HCT116 (cell line): ENCODE results near the gene CHRDL1. TPM values are rescaled to one million over a fixed set of nuclear protein-coding genes. Genes with fewer than 3 reads are reported as not detected.

ENCODE experiments used
- ATAC-seq: fragments of 200-7000 bp; cut with Tn5 transposase; 2 replicates; pipeline ENCODE4 v1.9.1; 2020; ENCODE audit warnings: mild to moderate bottlenecking, moderate library complexity
- BruUV-seq: library from RNA; stranded (reverse); fragments of 400-500 nt; replicated peaks from 2 replicates; lab custom pipeline; 2021; lab: Mats Ljungman, UMichigan
- CTCF ChIA-PET: fragments of 300-600 bp; sonication (Branson Sonifier 250); formaldehyde crosslinking; loops from one replicate; lab custom pipeline; 2021; ENCODE audit warnings: antibody characterized with exemption; lab: Charles Lee
- POLR2A ChIA-PET: fragments of 300-600, 350-600 bp; sonication (Branson Sonifier 250); formaldehyde crosslinking; loops from one replicate; lab custom pipeline; 2021; ENCODE audit warnings: antibody characterized with exemption; lab: Charles Lee
- RAD21 ChIA-PET, 2 experiments: fragments of 300-600 bp; sonication (Branson Sonifier 250); formaldehyde crosslinking; loops; one replicate each; lab custom pipeline; 2023; ENCODE audit warnings: low total read pairs in 2 of 2; ENCODE audit not compliant: uncharacterized antibody in 2 of 2, unreplicated experiment in 2 of 2, low non-redundant PET in 1 of 2; lab: Charles Lee
- DNase-seq: peaks from one replicate; pipeline ENCODE4 v3.0.0-alpha.2; 2010; ENCODE audit warnings: low read depth, low spot score
- H2AFZ ChIP-seq: fragments of 200-600 bp; shearing (Covaris generic), sonication (generic); 2 replicates; pipeline ENCODE4 v1.6.1; 2017; ENCODE audit warnings: low read depth, mixed run types, mixed read lengths, antibody characterized with exemption, low read length; ENCODE audit not compliant: poor library complexity, severe bottlenecking
- H3K27ac ChIP-seq: 2 replicates; pipeline ENCODE4 v1.5.1; 2012; ENCODE audit warnings: low read depth, low read length
- H3K27me3 ChIP-seq: fragments of 200-600 bp; sonication (generic); 2 replicates; pipeline ENCODE4 v1.6.1; 2016; ENCODE audit warnings: mixed run types, low read length, mixed read lengths; ENCODE audit not compliant: insufficient read depth
- H3K36me3 ChIP-seq, 2 experiments: fragments of 200-500 bp in 1 of 2; fragments of 200-600 bp in 1 of 2; sonication (Bioruptor generic) in 1 of 2; sonication (generic) in 1 of 2; 2 replicates each; pipeline versions ENCODE4 v1.5.1 to v1.6.1; 2014 to 2016; ENCODE audit warnings: low read length in 2 of 2, inconsistent platforms in 1 of 2, mixed read lengths in 1 of 2, mixed run types in 1 of 2; ENCODE audit not compliant: insufficient read depth in 2 of 2, control insufficient read depth in 1 of 2
- H3K4me1 ChIP-seq, 2 experiments: fragments of 200-600 bp in 1 of 2; sonication (generic) in 1 of 2; 2 replicates each; pipeline versions ENCODE4 v1.5.1 to v1.6.1; 2012 to 2017; ENCODE audit warnings: low read length in 2 of 2, inconsistent platforms in 1 of 2, mild to moderate bottlenecking in 1 of 2, mixed read lengths in 1 of 2, mixed run types in 1 of 2, moderate library complexity in 1 of 2; ENCODE audit not compliant: insufficient read depth in 2 of 2, control insufficient read depth in 1 of 2
- H3K4me2 ChIP-seq: fragments of 200-600 bp; sonication (generic); 2 replicates; pipeline ENCODE4 v1.6.1; 2017; ENCODE audit warnings: mixed run types, low read length, mixed read lengths
- H3K4me3 ChIP-seq, 2 experiments: fragments of 200-600 bp in 1 of 2; sonication (generic) in 1 of 2; replicated peaks in 1 of 2; 2 replicates each; pipeline ENCODE4 v1.5.1; 2011 to 2016; ENCODE audit warnings: low read length in 2 of 2, control low read depth in 1 of 2, low read depth in 1 of 2, mild to moderate bottlenecking in 1 of 2, mixed read lengths in 1 of 2, mixed run types in 1 of 2
- H3K79me2 ChIP-seq: fragments of 200-600 bp; sonication (generic); 2 replicates; pipeline ENCODE4 v1.6.1; 2017; ENCODE audit warnings: mild to moderate bottlenecking, mixed run types, low read length, moderate library complexity, mixed read lengths; ENCODE audit not compliant: insufficient read depth
- H3K9ac ChIP-seq: fragments of 200-600 bp; sonication (generic); 2 replicates; pipeline ENCODE4 v1.6.1; 2016; ENCODE audit warnings: low read length, mixed read lengths
- H3K9me2 ChIP-seq: fragments of 200-600 bp; sonication (generic), shearing (Covaris generic); 2 replicates; pipeline ENCODE4 v1.6.1; 2017; ENCODE audit warnings: mixed run types, mild to moderate bottlenecking, moderate library complexity; ENCODE audit not compliant: insufficient read depth
- H3K9me3 ChIP-seq, 2 experiments: fragments of 200-500 bp in 1 of 2; fragments of 200-600 bp in 1 of 2; sonication (Bioruptor generic) in 1 of 2; sonication (generic) in 1 of 2; 2 replicates each; pipeline ENCODE4 v1.6.1; 2014 to 2017; ENCODE audit warnings: low read length in 2 of 2, mixed read lengths in 2 of 2, inconsistent platforms in 1 of 2, low read depth in 1 of 2, mild to moderate bottlenecking in 1 of 2, mixed run types in 1 of 2, moderate library complexity in 1 of 2; ENCODE audit not compliant: control insufficient read depth in 1 of 2, insufficient read depth in 1 of 2
- H4K20me1 ChIP-seq: fragments of 200-600 bp; sonication (generic), shearing (Covaris generic); 2 replicates; pipeline ENCODE4 v1.6.1; 2017; ENCODE audit warnings: mixed run types, mild to moderate bottlenecking, moderate library complexity; ENCODE audit not compliant: insufficient read depth
- CBX3 ChIP-seq: IDR thresholded peaks from 2 replicates; pipeline ENCODE4 v1.6.1; 2012; ENCODE audit warnings: low read depth
- EGR1 ChIP-seq: IDR thresholded peaks from 2 replicates; pipeline ENCODE4 v1.6.1; 2012; ENCODE audit warnings: low read depth
- FOSL1 ChIP-seq: IDR thresholded peaks from 2 replicates; pipeline ENCODE4 v1.6.1; 2012; ENCODE audit warnings: low read depth
- JUND ChIP-seq: IDR thresholded peaks from 2 replicates; pipeline ENCODE4 v1.6.1; 2012
- POLR2A ChIP-seq: IDR thresholded peaks from 2 replicates; pipeline ENCODE4 v1.7.0; 2011; ENCODE audit warnings: borderline replicate concordance; ENCODE audit not compliant: insufficient read depth, insufficient read length; ENCODE audit errors: extremely low read depth
- POLR2AphosphoS5 ChIP-seq: IDR thresholded peaks from 2 replicates; pipeline ENCODE4 v1.6.1; 2011; ENCODE audit warnings: mild to moderate bottlenecking, low read depth, low read length, moderate library complexity
- SIN3A ChIP-seq: IDR thresholded peaks from 2 replicates; pipeline ENCODE4 v1.6.1; 2012; ENCODE audit warnings: low read depth
- SP1 ChIP-seq: IDR thresholded peaks from 2 replicates; pipeline ENCODE4 v1.6.1; 2012; ENCODE audit warnings: low read depth
- intact Hi-C: fragments of 100-400 bp; cut with micrococcal nuclease; formaldehyde crosslinking; loops from 2 replicates; pipeline ENCODE4 v1.10.0; 2022
- total RNA-seq: library from RNA; stranded (reverse); gene quantifications from one replicate; pipeline ENCODE4 v1.2.1, GENCODE V29; 2021; ENCODE audit not compliant: unreplicated experiment
- TF ChIP-seq, protein P1 (sequence below): IDR thresholded peaks from 2 replicates; pipeline ENCODE4 v1.6.1; 2012
- TF ChIP-seq, protein P2 (sequence below): IDR thresholded peaks from 2 replicates; pipeline ENCODE4 v1.6.1; 2012
- TF ChIP-seq, protein P3 (sequence below): IDR thresholded peaks from 2 replicates; pipeline ENCODE4 v1.6.1; 2011; ENCODE audit warnings: mild to moderate bottlenecking, low read length, moderate library complexity; ENCODE audit not compliant: insufficient replicate concordance; ENCODE audit errors: extremely low read depth

Gene CHRDL1
- total RNA-seq, 1 experiment from 2014 or later = 0.05 TPM

DNA sequence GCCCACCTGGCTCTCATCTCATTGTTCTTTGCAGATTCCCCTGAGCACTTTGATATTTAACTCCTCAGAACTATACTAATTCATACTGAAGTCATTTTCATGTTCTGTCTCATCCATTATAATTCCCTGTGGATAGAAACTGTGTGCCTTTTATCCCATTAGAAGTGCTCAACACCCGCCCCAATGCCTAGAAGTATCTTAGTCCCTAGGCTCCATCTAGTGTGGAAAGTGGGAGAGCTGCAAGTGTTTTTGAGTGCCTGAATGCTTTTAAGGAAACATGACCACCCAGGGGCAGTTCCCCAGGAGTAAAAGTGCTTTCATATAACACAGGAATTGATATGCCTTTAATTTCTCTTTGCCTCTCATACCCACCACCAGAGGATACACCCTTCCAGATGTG, 117.0 kb downstream of the CHRDL1 start (continued):
- TF ChIP-seq, protein P1, sequence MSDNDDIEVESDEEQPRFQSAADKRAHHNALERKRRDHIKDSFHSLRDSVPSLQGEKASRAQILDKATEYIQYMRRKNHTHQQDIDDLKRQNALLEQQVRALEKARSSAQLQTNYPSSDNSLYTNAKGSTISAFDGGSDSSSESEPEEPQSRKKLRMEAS = no peak
- TF ChIP-seq SP1 = no peak
- no peak for TF ChIP-seq SIN3A

DNA sequence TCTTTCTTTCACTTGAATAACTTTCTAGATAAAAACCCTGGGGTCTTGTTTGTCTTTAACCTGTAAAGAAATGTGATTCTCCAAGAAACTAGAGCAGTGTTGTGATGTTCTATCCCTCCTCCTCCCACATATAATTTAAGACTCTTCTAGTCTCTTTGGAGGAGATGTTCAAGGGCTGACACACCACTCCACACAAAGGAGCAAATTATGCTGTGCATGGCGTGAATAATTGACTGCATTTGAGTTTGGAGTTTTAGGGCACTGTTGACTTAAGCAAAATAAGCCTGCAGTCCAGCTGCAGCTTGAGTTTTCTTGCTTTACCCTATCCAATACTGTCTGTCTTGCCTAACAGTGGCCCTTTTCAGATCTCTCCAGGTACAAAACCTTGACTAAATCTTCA, 119.7 kb downstream of the CHRDL1 start:
- POLR2A ChIA-PET = no interaction called here
- CTCF ChIA-PET = no interaction called here

DNA sequence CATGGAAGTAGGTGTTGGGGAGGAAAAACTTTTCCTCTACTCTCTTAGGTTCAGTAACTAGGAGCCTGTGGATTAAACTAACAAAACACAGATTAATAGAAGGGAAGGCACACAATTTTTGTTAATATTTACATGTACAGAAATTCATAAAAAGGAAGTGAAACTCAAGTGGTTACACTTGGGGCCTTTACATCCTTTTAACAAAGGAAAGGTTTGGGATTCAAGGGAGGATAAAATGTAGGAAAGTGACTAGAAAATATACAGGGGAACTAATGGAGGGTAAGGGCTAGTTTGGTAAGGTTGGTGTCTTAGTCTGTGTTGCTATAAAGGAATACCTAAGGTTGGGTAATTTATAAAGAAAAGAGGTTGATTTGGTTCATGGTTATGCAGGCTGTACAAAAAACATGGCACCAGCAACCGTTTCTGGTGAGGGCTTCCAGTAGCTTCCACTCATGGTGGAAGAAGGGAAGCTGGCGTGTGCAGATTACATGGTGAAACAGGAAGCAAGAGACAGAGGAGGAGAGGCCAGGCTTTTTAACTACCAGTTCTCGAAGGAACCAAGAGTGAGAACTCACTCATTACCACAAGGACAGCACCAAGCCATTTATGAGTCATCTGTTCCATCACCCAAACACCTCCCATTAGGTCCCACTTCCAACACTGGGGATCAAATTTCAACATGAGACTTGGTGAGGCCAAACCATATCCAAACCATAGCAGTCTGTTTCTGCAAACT, 124.4 kb downstream of the CHRDL1 start:
- no peaks in the 10 kb centered on the region for H3K36me3 ChIP-seq
- RAD21 ChIA-PET = no interaction called here
- intact Hi-C loops = no loop called here
- no peaks in the 10 kb centered on the region for H3K9me2 ChIP-seq
- no peaks in the 10 kb centered on the region for H3K9me3 ChIP-seq
- H2AFZ ChIP-seq = no peak overlapping the region
- no TSS peak for BruUV-seq
- H3K79me2 ChIP-seq = no peaks in the 10 kb centered on the region
- H3K4me2 ChIP-seq = no peak overlapping the region
- no peaks in the 10 kb centered on the region for H4K20me1 ChIP-seq
- no peak overlapping the region for H3K9ac ChIP-seq
- POLR2A ChIA-PET = no interaction called here
- ATAC-seq (no peak), DNase-seq (no peak)
- H3K4me1 ChIP-seq = no peaks in the 10 kb centered on the region
- H3K4me3 ChIP-seq = no peak overlapping the region
- CTCF ChIA-PET = no interaction called here
- no peak overlapping the region for H3K27ac ChIP-seq
- peaks cover 3% of the 10 kb centered on the region; the same call in 1 of the 2 replicates for H3K27me3 ChIP-seq
- TF ChIP-seq SIN3A = no peak
- no peak for TF ChIP-seq EGR1
- TF ChIP-seq JUND = no peak
- TF ChIP-seq, protein P2, sequence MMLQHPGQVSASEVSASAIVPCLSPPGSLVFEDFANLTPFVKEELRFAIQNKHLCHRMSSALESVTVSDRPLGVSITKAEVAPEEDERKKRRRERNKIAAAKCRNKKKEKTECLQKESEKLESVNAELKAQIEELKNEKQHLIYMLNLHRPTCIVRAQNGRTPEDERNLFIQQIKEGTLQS = no peak
- TF ChIP-seq POLR2AphosphoS5 = no peak
- TF ChIP-seq, protein P1 = no peak
- TF ChIP-seq, protein P3, sequence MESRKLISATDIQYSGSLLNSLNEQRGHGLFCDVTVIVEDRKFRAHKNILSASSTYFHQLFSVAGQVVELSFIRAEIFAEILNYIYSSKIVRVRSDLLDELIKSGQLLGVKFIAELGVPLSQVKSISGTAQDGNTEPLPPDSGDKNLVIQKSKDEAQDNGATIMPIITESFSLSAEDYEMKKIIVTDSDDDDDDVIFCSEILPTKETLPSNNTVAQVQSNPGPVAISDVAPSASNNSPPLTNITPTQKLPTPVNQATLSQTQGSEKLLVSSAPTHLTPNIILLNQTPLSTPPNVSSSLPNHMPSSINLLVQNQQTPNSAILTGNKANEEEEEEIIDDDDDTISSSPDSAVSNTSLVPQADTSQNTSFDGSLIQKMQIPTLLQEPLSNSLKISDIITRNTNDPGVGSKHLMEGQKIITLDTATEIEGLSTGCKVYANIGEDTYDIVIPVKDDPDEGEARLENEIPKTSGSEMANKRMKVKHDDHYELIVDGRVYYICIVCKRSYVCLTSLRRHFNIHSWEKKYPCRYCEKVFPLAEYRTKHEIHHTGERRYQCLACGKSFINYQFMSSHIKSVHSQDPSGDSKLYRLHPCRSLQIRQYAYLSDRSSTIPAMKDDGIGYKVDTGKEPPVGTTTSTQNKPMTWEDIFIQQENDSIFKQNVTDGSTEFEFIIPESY = no peak
- TF ChIP-seq CBX3 = no peak

More for the DNA sequence above, 119.7 kb downstream of the CHRDL1 start:
- H2AFZ ChIP-seq = no peak overlapping the region
- no peaks in the 10 kb centered on the region for H3K4me1 ChIP-seq
- H3K27ac ChIP-seq = no peak overlapping the region
- RAD21 ChIA-PET = no interaction called here
- no peak overlapping the region for H3K4me3 ChIP-seq
- H4K20me1 ChIP-seq = no peaks in the 10 kb centered on the region
- no peaks in the 10 kb centered on the region for H3K9me2 ChIP-seq
- ATAC-seq (no peak), DNase-seq (no peak)
- H3K9ac ChIP-seq = no peak overlapping the region
- H3K4me2 ChIP-seq = no peak overlapping the region
- TF ChIP-seq EGR1 (no peak), POLR2A (no peak), FOSL1 (no peak)
- TF ChIP-seq, protein P2 = no peak
- TF ChIP-seq, all 23 proteins: peak for 0
- intact Hi-C loops = no loop called here
- Histone ChIP-seq H3K79me2 (no peaks in the 10 kb centered on the region), H3K36me3 (no peaks in the 10 kb centered on the region), H3K9me3 (no peaks in the 10 kb centered on the region), H3K27me3 (peaks cover 9% of the 10 kb centered on the region)
- BruUV-seq = no TSS peak
